HG03025 (cell line): ENCODE measurements around the gene GUCD1.
"Not testable (repeated sequence)": the region's sequence is repeated elsewhere in the genome, so short reads cannot be mapped to it uniquely, and the experiment has no call there.

ENCODE experiments used
- ATAC-seq: cut with Tn5 transposase; IDR thresholded peaks from one replicate; pipeline ENCODE4 v1.9.1; 2021; ENCODE audit warnings: mild to moderate bottlenecking, moderate library complexity; ENCODE audit not compliant: unreplicated experiment, low FRiP score

GUCD1 gene

DNA sequence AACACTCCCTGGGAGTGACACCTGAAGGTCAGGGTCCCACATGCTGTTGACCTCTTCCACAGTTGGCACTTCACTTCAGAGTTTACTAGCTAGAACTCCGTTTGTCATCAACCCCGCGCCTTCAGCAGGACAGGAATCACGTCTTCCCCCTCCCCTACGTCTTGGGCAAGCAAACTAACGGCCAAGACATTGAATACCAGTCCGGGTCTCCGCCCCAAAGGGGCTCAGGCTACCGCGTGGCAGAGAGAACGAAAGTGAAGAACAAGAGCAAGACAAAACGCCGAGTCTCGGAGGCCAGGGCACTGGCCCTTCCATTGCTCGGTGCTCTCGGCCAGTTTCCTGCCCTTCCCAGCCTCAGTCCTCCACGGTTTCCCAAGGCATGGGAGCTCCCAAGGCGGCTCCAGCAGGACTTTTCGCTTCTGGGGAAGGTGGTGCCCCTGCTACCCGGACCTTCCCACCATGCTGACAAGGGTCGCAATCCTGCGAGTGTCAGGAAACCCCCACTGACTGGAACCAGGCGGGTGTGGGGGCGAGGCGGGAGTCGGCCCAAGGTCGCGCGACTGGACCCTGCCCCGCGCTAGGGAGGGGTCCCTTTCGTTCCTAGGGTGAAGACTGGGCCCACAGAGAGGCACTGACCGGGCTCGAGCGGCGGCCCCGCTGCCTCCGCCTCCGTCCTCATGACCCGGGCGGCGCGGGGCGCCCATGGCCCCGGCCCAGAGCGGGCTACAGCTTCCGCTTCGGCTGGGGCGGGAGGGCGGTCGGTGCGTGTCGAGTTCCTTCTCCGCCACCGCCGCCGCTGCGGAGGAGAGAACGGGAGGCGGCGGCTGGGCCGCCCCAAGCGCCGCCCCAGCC lies at the start of gene GUCD1:
TSS of gene GUCD1 (minus strand) at position 826 of the 852 bp plus-strand sequence. CDS start at position 679, 147 bp downstream.
- ATAC-seq = peak; percentile 8

DNA sequence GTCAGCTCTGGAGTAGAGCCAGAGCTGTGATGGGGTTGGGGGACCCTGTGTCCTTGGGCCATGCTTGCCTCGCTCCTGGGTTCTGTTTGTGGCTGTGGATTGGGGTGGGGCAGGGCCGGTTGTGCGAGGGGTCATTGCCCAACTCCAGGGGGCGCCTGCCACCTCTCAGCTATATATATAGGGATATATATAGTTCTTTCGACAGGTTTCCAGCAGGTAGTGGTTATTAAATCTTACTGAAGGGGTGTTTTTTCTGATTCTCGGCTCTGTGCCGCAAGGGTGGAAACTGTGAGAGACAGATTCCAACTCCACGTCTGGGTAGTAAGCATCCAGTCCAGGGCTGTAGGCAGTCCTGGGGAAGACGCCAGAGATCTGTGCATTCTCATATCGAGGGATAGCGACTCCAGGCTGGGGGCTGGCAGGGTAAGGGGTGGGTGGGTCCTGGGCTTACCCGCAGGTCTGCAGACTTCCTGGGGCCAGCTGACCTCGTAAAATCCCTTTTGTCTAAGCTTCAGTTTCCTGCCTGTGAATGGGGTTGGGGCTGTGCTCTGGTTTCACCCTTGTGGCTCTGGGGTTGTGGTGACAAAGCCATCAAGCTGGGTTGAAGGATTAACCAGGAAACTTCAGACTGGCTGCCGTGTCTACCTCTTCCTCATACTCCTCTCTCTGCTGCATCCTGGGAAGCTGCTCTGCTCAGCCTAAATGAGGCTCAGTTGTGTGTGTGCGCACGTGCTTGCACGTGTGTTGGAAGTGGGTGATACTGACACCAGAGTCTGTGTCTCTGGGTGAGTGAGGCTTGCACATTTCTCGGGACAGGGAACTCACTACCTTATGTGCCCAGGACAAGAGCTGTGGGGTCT lies 49.1 kb upstream of the GUCD1 start:
- not testable (repeated sequence) for ATAC-seq

DNA sequence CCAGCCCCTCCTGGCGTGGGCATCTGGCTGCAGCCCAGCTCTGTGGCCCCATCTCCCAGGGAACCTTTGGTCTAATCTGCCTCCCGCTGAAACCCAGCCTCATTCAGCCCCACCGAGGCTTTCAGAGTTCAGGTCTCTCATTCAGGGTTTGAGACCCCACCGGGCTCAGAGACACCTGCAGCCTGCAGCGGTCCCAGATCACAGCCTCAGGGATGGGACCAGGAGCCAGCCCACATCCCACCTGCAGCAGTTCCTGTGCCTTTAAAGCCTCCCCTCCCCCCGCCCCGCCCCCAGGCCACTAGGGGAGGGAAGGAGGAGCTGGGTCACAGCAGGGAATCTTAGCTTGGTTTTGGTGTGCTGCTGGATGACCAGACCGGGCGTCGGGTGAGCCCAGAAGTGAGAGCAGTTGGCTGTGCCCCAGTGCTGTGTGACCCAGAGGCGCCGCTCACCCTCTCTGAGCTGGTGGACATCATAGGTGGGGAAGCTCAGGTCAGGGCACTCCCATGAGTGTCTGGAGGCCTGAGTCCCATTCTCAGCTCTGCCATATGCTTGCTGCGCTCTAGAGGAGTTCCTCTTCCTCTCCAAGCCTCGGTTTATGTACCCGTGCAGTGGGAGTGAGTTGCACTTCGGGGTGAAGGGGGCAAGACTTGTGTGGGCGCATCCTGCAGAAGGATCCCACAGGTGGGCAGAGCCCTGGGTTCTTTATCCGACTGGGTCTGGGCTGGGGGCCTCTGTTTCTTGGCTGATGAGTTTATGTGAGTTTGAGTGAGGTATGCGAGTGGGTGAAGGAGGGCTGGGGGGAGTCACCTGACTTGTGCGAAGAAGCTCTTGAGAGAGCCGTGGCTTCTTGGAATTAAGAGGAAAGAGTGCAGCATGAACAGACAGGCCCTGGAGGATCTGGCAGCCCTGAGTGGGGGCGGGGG lies 48.2 kb upstream of the GUCD1 start, which contains the start of gene GGT1:
TSS of gene GGT1 (plus strand) at position 347 of the 923 bp plus-strand sequence. CDS start 7,889 bp downstream, outside the sequence.
- not testable (repeated sequence) for ATAC-seq

DNA sequence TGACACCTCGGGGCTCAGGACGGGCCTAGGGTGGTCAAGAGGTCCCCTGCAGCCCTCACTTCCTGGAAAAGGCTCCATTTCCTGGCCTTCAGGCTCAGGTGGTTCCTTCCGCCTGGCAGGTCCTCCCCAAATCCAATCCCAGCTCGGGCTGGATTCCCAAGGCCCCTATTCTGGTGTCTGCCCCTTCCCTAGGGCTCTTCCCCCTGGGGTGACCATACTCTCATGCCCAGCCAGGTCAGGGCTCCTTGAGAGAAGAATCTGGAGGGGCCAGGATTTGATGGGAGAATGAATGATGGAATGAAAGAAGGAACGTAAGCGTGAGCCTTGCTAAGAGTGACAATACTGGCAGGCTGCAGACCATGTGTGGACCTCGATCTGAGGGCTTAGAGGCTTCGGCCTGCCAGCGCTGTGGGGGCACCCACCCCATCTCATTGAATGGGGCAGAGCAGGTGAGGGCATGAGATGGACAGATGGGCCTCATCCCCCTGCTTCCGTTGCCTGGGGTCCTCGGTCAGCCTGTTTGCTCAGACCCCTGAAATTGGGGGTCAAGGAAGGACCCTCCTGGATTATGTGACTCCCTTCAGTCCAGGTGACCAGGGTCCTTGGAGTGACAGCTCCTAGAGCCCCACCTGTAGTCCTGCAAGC lies 47.3 kb upstream of the GUCD1 start:
- ATAC-seq = not testable (repeated sequence)

DNA sequence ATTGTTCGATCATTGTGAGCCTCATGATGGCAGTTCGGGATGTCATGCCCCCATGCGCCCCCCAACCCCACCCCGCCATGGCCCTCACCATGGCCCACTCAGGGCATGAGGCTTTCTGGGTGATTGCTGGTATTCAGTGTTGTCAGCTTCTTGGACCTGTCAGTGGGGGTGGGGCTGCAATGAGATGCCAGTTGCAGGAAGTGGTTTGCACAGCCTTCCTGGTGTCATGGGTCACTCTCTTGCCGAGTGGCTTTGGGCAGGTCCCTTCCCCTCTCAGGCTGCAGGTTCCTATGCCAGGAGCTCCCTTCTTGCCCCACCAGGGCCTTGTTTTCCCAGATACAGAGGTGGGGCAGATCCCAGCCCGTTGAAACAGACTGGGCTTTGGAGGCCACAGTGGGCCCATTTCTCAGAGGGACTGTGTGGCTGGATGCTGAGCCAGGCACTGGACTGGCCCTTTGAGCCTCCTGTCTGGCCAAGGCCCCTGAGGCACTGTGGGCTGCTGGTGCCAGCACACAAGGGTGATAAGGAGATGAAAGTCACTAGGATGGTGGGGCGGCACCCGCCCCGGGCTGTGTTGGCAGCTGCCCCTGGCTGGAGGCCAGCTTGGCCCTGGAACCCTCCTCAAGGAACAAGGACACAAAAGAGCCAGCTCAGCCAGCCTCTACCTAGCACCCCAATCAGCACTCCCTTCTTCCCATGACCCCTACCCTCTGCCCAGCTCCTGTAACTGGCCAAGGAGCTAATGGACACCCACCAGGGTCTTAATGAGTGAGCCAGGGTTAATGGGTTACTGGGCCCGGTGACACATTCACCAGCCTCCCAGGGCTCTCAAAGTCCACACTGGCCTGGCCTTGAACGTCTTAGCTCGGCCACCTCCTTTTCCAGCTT lies 46.5 kb upstream of the GUCD1 start:
- no peak for ATAC-seq

DNA sequence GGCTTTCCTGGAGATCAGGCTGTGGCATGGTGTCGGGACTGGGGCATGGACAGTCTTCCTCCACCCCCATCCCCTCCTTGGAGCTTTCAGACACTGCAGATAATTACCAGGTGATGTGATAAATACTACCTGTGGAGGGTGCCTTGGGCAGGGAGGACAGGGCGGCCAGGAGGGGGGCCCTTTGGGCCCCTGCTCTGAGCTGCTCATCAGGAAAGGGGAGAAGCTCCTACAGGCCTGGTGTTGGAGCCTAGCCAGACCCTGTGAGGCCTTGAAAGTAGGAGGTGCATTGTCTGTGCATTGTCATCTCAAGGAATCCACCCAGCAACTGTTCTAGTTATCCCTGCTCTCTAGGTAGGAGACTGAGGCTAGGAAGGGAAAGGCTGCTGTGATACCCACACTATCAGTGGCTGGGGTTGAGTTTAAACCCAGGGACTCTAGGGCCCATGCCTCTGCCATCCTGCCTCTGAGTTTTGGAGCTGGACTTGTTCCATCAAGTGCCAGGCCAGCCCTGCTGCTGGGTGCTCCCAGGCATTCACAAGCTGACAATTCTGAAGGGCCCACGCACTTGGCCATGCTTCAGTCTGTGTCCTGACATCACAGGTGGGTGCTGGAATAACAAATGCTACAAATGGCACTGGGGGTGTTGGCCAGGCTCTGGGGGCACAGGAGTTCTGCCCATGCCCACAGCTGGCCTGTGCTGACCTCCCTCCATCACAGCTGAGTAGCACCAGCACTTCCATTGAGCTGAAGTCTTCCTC lies 45.2 kb upstream of the GUCD1 start:
- not testable (repeated sequence) for ATAC-seq

DNA sequence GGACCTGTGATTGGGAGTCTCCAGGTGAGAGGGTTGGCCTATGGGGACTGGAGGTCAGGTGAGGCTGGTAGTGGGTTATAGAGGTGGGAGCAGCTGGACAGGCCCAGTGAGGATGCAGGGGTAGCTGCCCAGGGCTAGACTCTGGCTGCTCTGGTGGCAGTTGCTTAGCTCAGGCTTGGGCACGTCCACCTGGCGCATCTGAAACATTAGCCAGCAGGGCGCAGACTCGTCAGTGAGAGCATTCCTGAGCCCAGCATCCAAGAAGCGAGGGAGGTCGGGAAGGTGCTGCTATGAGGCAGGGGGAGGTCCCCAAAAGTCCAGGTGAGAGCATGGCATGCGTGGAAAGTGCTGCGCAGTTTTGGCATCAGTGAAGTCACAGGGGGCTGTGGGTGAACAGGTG lies 44.6 kb upstream of the GUCD1 start:
- ATAC-seq = no peak

DNA sequence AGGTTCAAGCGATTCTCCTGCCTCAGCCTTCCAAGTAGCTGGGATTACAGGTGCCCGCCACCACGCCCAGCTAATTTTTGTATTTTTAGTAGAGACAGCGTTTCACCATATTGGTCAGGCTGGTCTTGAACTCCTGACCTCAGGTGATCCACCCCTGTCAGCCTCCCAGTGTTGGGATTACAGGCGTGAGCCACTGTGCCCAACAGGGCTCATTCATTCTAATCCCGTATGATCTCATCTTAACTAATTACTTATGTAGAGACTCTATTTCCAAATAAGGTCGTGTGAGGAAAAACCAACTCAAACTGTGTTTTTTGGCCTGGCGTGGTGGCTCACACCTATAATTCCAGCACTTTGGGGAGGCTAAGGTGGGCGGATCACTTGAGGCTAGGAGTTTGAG lies 42.1 kb upstream of the GUCD1 start:
- not testable (repeated sequence) for ATAC-seq

DNA sequence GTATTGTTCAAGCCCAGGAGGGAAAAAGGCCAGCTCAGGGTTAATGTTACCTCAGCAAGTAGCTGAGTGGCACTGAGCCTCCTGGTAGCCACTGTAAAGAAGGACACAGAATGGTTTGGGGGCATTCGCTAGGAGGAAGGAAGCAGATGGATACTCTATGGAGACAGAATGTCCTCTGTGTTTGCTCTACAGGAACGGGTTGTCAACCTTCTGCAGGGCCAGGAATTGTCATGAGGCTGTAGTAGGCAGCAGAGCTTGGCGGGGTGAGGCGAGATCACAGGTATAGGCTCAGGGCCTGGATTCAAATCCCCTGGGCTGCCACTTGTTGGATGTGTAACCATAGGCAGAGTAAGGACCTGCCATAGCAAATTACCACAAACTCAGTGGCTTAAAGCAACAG lies 40.9 kb upstream of the GUCD1 start:
- ATAC-seq = no peak

DNA sequence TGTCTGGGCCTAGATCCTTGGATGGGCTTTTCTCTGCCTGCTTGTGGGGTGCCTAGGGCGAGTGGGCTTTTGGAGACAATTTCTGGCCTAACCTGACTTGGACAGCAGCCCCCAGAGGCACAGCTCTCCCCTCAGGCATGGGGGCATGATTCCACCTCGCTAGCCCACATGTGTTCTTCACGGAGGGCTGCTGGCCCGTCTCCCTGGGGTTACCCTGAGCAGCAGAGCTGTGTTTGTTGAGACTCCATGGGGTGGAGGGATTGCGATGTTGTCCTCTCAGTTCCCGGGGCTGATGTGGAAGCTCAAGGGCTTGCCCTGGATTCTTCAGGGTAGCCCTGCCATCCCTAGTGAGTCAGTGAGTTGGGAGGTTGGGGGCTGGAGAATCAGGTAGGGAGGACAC lies 40.3 kb upstream of the GUCD1 start:
- no peak for ATAC-seq

DNA sequence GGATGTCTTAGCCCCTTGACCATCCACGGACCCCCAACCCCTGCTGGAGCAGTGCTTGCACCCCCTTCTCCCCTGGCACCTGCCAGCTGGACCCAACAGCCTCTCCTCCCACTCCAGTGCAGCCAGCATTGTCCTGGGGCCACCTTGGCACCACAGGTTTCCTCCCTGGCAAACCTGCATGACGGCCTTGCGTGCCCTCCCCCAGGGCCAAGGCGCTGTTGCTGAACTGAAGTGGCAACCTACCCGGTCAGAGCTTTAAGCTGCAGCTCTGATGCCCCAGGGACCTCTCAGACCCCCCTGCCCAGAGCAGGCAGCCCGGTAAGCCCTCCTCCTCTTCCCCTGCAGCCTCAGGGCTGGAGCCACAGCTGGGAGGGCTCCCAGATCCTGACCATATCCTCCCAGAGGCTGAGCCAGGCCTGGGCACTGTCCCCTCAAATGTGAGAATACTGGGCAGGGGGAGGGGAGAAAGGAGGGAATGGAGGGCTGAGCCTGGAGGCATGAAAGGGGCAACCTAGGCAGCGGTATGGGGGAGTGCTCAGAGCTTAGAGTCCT lies 39.7 kb upstream of the GUCD1 start:
- no peak for ATAC-seq

DNA sequence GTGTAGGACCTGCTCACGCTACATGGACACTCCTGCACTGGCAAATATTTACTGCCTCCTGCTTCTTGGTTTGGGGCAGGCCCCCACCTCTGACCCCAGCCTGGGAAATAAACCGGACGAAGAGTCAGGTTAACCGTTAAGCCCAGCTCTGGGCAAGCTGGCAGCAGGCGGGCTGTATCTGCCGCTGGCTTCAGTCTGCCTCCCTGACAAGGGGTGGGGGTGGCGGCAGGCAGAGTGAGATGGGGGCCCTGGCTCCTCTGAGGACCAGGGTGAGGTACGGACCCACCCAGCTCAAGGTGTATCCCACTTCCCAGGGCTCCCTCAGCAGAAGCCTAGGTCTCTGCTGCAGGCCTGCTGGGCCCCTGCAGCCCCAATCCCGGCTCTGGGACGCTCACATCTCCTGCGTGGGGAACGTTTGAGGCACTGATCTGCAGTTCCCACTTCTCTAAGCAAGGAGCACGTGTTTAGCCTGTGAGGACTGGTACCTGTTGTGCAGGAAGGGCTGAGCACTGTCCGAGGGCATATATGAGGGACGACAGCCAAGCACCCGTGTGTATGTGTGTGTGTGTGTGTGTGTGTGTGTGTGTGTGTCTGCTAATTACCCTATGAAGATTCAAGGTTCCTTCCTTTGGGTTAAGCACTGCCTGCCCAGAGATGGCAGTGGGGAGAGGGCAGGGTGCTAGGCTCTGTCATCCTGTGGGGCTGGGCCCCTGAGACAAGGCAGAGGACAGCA lies 39.1 kb upstream of the GUCD1 start:
- ATAC-seq = no peak

DNA sequence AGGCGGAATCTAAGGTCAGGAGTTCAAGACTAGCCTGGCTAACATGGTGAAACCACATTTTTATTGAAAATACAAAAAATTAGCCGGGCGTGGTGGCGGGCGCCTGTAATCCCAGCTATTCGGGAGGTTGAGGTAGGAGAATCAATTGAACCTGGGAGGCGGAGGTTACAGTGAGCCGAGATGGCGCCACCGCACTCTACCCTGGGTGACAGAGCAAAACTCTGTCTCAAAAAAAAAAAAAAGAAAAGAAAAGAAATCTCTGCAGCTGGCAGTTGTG lies 38.6 kb upstream of the GUCD1 start:
- not testable (repeated sequence) for ATAC-seq

DNA sequence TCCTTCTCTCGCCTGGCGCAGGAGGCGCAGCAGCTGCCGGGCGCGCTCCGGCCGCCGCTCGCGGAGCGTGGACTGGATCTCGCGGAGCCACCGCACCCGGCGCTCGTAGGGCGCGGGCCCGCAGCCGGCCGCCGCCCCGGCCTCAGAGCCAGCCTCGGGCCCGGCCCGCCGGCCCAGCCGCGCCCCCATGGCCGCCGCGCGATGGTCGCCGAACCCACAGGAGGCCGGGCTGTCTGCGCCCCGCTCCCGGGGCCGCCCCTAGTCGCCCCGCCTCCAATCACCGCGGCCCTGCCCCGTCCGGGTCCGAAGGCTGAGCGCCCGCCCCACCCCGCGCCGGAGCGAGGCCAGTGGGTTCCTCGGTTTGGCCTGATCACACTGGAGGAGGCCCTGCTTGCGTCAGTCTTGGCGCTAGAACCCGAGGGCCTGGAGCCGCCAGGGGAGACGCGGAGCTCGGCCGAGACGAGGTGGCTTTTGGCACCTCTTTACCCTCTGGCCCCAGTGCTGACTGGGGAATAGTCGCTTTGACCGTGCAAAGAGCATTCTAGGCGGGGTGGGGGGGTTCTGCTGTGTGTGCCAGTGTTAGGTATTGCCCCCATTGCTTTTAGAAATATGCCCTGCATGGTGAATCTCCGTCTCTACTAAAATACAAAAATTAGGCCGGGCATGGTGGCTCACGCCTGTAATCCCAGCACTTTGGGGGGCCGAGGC lies 38.1 kb upstream of the GUCD1 start, which contains the start of gene LRRC75B:
TSS of gene LRRC75B (minus strand) at position 223 of the 708 bp plus-strand sequence. CDS start at position 189, 34 bp downstream.
- ATAC-seq = no peak

DNA sequence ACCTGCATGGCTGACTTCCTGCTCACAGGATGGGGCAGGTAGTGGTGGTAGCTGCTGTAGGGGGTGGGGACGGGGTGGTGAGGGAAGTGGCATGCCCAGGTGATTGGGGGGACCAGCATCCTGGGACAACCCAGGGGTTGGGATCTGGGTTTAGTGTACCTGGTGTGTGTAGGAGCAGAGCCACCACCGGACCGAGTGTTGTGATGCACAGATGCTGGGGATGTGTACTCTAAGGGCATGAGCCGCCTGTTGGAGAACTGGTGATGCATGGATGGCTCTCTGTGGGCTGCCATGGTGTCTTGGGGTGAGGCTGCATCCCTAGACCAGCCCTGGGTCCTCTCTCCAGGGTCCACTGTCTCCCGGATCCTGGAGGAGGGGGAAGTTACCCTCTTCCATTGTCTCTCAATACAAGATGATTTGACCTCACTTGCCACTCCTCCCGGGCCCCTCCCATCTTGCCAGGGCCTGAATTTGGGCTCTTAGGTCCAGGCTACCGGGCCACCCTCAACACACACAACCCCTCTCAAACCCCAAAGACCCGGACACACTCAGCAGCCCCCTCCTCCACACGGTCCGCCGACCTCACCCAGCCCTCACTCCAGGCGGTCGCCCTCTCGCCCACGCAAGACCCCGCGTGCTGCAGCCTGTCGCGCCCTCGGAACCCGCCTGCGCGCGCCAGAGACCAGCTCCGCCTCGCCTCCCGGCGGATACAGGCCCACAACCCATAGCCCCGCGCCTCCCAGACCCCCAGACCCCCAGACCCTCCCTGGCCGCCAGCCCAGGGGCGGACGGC lies 37.3 kb upstream of the GUCD1 start:
- no peak for ATAC-seq
